ENCODE data around the gene TIMM50.
"Not testable (repeated sequence)": the region's sequence is repeated elsewhere in the genome, so short reads cannot be mapped to it uniquely, and the experiment has no call there.

TIMM50 gene

GRCh38 chr19:39469567-39469966, 11.1 kb upstream of the TIMM50 start:
- no peak for DNase-seq (ENCODE audit: low read depth, low spot score)
- H3K27ac ChIP-seq (ENCODE audit: low read length), result no peak overlapping the region
- no peak overlapping the region for H3K4me3 ChIP-seq (ENCODE audit: low read length)
- H3K27me3 ChIP-seq (ENCODE audit: control insufficient read depth, insufficient read depth, low read length), result no peaks in the 10 kb centered on the region
- no peaks in the 10 kb centered on the region for H3K9me3 ChIP-seq (ENCODE audit: control insufficient read depth, insufficient read depth, low read length)
- H3K4me1 ChIP-seq (ENCODE audit: control insufficient read depth, insufficient read depth, low read length), result no peaks in the 10 kb centered on the region
- WGBS (ENCODE audit: insufficient coverage, insufficient read length), result no CpG with 5 or more reads among the region's 6 CpGs
- peaks cover 79% of the 10 kb centered on the region for H3K36me3 ChIP-seq (ENCODE audit: control insufficient read depth, insufficient read depth, low read length)

DNA sequence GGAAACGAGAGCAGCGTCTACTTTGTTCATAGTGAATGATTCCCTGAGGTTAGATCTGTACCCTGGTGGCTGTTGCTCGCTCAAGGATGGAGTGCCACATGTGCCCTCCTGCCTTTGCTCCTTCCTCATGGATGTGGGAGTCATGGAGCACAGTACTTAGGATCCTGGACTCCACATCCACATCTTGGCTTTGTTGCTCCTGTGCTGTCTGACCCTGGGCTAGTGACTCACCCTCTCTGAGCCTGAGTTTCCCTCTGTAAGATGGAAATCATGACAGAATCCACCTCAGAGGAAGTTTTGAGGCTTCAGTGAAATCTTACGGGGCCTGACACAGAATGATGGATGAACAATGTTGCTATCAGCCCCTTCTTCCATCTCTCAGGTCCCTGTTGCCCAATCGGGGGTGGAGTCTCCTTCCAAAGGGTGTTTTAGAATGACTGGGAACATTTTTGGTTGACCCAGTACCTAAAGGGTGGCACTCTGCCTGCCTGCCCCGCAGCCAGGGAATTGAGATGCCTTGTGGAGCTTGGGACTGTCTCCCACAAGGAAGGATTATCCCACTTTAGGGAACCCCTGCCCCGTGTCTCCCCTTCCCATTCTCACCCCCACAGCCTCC, 9.8 kb upstream of the TIMM50 start:
- no CpG with 5 or more reads among the region's 7 CpGs for WGBS (ENCODE audit: insufficient coverage, insufficient read length)
- H3K36me3 ChIP-seq (ENCODE audit: control insufficient read depth, insufficient read depth, low read length), result peaks cover 72% of the 10 kb centered on the region
- no peaks in the 10 kb centered on the region for H3K27me3 ChIP-seq (ENCODE audit: control insufficient read depth, insufficient read depth, low read length)
- H3K27ac ChIP-seq (ENCODE audit: low read length), result no peak overlapping the region
- H3K4me1 ChIP-seq (ENCODE audit: control insufficient read depth, insufficient read depth, low read length), result no peaks in the 10 kb centered on the region
- DNase-seq (ENCODE audit: low read depth, low spot score), result no peak
- H3K4me3 ChIP-seq (ENCODE audit: low read length), result no peak overlapping the region
- no peaks in the 10 kb centered on the region for H3K9me3 ChIP-seq (ENCODE audit: control insufficient read depth, insufficient read depth, low read length)

GRCh38 chr19:39471756-39472536, 8.7 kb upstream of the TIMM50 start:
- H3K4me1 ChIP-seq (ENCODE audit: control insufficient read depth, insufficient read depth, low read length), result no peaks in the 10 kb centered on the region
- H3K36me3 ChIP-seq (ENCODE audit: control insufficient read depth, insufficient read depth, low read length), result peaks cover 69% of the 10 kb centered on the region
- no peaks in the 10 kb centered on the region for H3K9me3 ChIP-seq (ENCODE audit: control insufficient read depth, insufficient read depth, low read length)
- H3K27ac ChIP-seq (ENCODE audit: low read length), result no peak overlapping the region
- no peak for DNase-seq (ENCODE audit: low read depth, low spot score)
- WGBS (ENCODE audit: insufficient coverage, insufficient read length), result no CpG with 5 or more reads among the region's 8 CpGs
- H3K27me3 ChIP-seq (ENCODE audit: control insufficient read depth, insufficient read depth, low read length), result no peaks in the 10 kb centered on the region
- no peak overlapping the region for H3K4me3 ChIP-seq (ENCODE audit: low read length)

DNA sequence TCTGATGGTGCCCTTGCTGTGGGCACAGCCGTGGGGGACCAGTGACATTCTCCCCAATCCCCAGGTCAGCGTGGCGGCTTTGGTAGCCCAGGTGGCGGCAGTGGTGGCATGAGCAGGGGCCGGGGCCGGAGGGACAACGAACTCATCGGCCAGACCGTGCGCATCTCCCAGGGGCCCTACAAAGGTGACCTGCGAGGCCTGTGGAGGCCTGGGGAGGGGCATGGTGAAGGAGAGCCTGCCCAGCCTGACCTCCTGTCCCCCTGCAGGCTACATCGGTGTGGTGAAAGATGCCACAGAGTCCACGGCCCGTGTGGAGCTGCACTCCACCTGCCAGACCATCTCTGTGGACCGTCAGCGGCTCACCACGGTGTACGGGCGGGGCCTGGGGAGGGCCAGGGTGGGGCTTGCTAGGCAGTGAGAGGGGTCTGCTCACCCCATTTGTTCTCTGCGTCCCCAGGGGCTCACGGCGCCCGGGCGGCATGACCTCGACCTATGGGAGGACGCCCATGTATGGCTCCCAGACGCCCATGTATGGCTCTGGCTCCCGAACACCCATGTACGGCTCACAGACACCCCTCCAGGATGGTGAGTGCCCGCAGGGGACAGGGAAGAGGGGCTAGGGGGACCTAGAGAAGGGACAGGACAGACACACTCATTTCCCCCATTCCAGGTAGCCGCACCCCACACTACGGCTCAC, 7.7 kb upstream of the TIMM50 start:
- WGBS (ENCODE audit: insufficient coverage, insufficient read length), result no CpG with 5 or more reads among the region's 32 CpGs
- DNase-seq (ENCODE audit: low read depth, low spot score), result no peak
- Histone ChIP-seq H3K9me3 (ENCODE audit: control insufficient read depth, insufficient read depth, low read length) (no peaks in the 10 kb centered on the region), H3K27me3 (ENCODE audit: control insufficient read depth, insufficient read depth, low read length) (no peaks in the 10 kb centered on the region), H3K4me3 (ENCODE audit: low read length) (no peak overlapping the region), H3K4me1 (ENCODE audit: control insufficient read depth, insufficient read depth, low read length) (no peaks in the 10 kb centered on the region), H3K27ac (ENCODE audit: low read length) (no peak overlapping the region), H3K36me3 (ENCODE audit: control insufficient read depth, insufficient read depth, low read length) (peaks cover 66% of the 10 kb centered on the region)

DNA sequence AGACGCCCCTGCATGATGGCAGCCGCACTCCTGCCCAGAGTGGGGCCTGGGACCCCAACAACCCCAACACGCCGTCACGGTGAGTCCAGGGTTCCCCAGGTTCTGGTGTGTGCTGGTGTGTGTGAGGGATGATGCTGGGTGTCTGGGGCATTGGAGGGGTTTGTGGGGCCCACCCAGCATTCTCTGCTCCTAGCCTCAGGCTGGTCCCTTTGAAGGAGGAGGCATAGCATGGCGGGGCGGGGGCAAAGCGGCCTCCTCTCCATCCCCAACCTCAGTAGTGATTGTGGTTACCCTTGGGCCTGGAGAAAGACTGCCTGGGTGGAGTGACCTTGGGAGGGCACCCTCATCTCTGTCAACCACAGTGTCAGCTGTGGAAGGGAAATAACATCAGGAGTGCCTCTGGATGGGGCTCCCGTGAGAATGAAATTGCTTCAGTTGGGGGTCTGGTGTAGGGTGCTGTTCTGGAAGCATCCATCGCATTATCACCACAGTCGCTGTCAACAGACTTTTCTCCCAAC, 7.1 kb upstream of the TIMM50 start:
- WGBS (ENCODE audit: insufficient coverage, insufficient read length), result no CpG with 5 or more reads among the region's 11 CpGs
- H3K9me3 ChIP-seq (ENCODE audit: control insufficient read depth, insufficient read depth, low read length), result no peaks in the 10 kb centered on the region
- H3K4me1 ChIP-seq (ENCODE audit: control insufficient read depth, insufficient read depth, low read length), result no peaks in the 10 kb centered on the region
- H3K4me3 ChIP-seq (ENCODE audit: low read length), result no peak overlapping the region
- peaks cover 60% of the 10 kb centered on the region for H3K36me3 ChIP-seq (ENCODE audit: control insufficient read depth, insufficient read depth, low read length)
- DNase-seq (ENCODE audit: low read depth, low spot score), result no peak
- H3K27ac ChIP-seq (ENCODE audit: low read length), result no peak overlapping the region
- no peaks in the 10 kb centered on the region for H3K27me3 ChIP-seq (ENCODE audit: control insufficient read depth, insufficient read depth, low read length)

DNA sequence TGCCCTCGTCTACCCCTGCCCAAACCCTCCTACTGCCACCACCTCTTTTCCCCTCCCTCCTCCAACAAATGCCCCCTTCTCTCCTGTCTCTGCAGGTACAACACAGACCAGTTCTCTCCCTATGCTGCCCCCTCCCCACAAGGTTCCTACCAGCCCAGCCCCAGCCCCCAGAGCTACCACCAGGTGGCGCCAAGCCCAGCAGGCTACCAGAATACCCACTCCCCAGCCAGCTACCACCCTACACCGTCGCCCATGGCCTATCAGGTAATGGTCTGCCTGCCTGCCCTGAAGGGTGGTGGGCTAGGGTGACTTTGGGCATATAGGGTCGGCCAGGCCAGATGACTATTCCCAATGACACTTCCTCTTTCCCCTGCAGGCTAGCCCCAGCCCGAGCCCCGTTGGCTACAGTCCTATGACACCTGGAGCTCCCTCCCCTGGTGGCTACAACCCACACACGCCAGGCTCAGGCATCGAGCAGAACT, 6.5 kb upstream of the TIMM50 start:
- Histone ChIP-seq H3K4me3 (ENCODE audit: low read length) (no peak overlapping the region), H3K4me1 (ENCODE audit: control insufficient read depth, insufficient read depth, low read length) (no peaks in the 10 kb centered on the region), H3K36me3 (ENCODE audit: control insufficient read depth, insufficient read depth, low read length) (peaks cover 53% of the 10 kb centered on the region), H3K27me3 (ENCODE audit: control insufficient read depth, insufficient read depth, low read length) (no peaks in the 10 kb centered on the region), H3K27ac (ENCODE audit: low read length) (no peak overlapping the region), H3K9me3 (ENCODE audit: control insufficient read depth, insufficient read depth, low read length) (no peaks in the 10 kb centered on the region)
- DNase-seq (ENCODE audit: low read depth, low spot score), result peak; percentile 57
- WGBS (ENCODE audit: insufficient coverage, insufficient read length), result no CpG with 5 or more reads among the region's 9 CpGs

- H3K27ac ChIP-seq (ENCODE audit: low read length), result no peak overlapping the region
- no peaks in the 10 kb centered on the region for H3K27me3 ChIP-seq (ENCODE audit: control insufficient read depth, insufficient read depth, low read length)
- no peak for DNase-seq (ENCODE audit: low read depth, low spot score)
- H3K4me1 ChIP-seq (ENCODE audit: control insufficient read depth, insufficient read depth, low read length), result no peaks in the 10 kb centered on the region
- peaks cover 37% of the 10 kb centered on the region for H3K36me3 ChIP-seq (ENCODE audit: control insufficient read depth, insufficient read depth, low read length)
- no peaks in the 10 kb centered on the region for H3K9me3 ChIP-seq (ENCODE audit: control insufficient read depth, insufficient read depth, low read length)
- no peak overlapping the region for H3K4me3 ChIP-seq (ENCODE audit: low read length)
- no CpG with 5 or more reads among the region's 2 CpGs for WGBS (ENCODE audit: insufficient coverage, insufficient read length)
These were observed 4.9 kb upstream of the TIMM50 start for GRCh38 chr19:39475748-39476147.

DNA sequence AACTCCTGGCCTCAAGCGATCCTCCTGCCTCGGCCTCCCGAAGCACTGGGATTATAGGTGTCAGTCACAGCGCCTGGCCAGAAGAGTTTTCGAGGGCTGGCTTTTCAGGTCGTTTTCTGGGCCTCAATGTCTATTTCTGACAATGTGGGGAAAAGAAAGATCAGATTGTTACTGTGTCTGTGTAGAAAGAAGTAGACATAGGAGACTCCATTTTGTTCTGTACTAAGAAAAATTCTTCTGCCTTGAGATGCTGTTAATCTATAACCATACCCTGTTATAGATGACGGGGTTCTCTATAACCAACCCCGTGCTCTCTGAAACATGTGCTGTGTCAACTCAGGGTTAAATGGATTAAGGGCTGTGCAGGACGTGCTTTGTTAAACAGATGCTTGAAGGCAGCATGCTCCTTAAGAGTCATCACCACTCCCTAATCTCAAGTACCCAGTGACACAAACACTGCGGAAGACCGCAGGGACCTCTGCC, 1.3 kb upstream of the TIMM50 start:
- no CpG with 5 or more reads among the region's 11 CpGs for WGBS (ENCODE audit: insufficient coverage, insufficient read length)
- H3K36me3 ChIP-seq (ENCODE audit: control insufficient read depth, insufficient read depth, low read length), result peaks cover 15% of the 10 kb centered on the region
- not testable (repeated sequence) for H3K27ac ChIP-seq (ENCODE audit: low read length); H3K4me1 ChIP-seq (ENCODE audit: control insufficient read depth, insufficient read depth, low read length); H3K9me3 ChIP-seq (ENCODE audit: control insufficient read depth, insufficient read depth, low read length); DNase-seq (ENCODE audit: low read depth, low spot score); H3K4me3 ChIP-seq (ENCODE audit: low read length); H3K27me3 ChIP-seq (ENCODE audit: control insufficient read depth, insufficient read depth, low read length)

DNA sequence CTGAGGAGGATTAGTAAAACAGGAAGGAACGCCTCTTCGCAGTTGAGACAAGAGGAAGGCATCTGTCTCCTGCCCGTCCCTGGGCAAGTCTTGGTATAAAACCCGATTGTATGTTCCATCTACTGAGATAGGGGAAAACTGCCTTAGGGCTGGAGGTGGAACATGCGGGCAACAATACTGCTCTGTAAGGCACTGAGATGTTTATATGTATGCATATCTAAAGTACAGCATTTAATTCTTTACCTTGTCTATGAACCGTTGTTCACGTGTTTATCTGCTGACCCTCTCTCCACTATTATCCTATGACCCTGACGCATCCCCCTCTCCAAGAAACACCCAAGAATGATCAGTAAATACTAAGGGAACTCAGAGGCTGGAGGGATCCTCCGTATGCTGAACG, 722 bp upstream of the TIMM50 start:
- H3K4me3 ChIP-seq (ENCODE audit: low read length), result no peak overlapping the region
- H3K4me1 ChIP-seq (ENCODE audit: control insufficient read depth, insufficient read depth, low read length), result 0 out of 2 replicates have a peak, but pooled peaks cover 2% of the 10 kb centered on the region
- DNase-seq (ENCODE audit: low read depth, low spot score), result no peak
- WGBS (ENCODE audit: insufficient coverage, insufficient read length), result no CpG with 5 or more reads among the region's 10 CpGs
- no peaks in the 10 kb centered on the region for H3K9me3 ChIP-seq (ENCODE audit: control insufficient read depth, insufficient read depth, low read length)
- no peaks in the 10 kb centered on the region for H3K27me3 ChIP-seq (ENCODE audit: control insufficient read depth, insufficient read depth, low read length)
- H3K27ac ChIP-seq (ENCODE audit: low read length), result no peak overlapping the region
- peaks cover 10% of the 10 kb centered on the region for H3K36me3 ChIP-seq (ENCODE audit: control insufficient read depth, insufficient read depth, low read length)

DNA sequence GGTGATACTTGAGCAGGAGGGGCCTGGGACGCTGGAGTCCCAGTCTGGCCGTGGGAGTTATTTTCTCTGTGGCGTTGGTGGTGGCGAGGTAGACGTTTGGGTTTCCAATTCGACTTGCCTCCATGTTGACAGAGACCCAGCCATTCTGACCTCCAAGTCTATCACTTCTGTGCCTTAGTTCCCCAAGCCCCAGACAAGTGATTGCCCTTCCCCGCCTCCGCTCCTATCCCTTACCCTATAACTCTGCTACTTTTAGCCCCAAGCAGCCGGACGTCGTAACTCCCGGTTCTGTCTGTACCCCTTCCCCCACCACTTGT, 549 bp downstream of the TIMM50 start:
- Histone ChIP-seq H3K27ac (ENCODE audit: low read length) (no peak overlapping the region), H3K36me3 (ENCODE audit: control insufficient read depth, insufficient read depth, low read length) (peaks cover 12% of the 10 kb centered on the region), H3K4me1 (ENCODE audit: control insufficient read depth, insufficient read depth, low read length) (0 out of 2 replicates have a peak, but pooled peaks cover 2% of the 10 kb centered on the region), H3K9me3 (ENCODE audit: control insufficient read depth, insufficient read depth, low read length) (no peaks in the 10 kb centered on the region), H3K4me3 (ENCODE audit: low read length) (peak overlapping the region; percentile 80), H3K27me3 (ENCODE audit: control insufficient read depth, insufficient read depth, low read length) (no peaks in the 10 kb centered on the region)
- no CpG with 5 or more reads among the region's 12 CpGs for WGBS (ENCODE audit: insufficient coverage, insufficient read length)
- DNase-seq (ENCODE audit: low read depth, low spot score), result no peak
